ENCODE measurements around the gene NDUFB8.

The NDUFB8 gene

DNA sequence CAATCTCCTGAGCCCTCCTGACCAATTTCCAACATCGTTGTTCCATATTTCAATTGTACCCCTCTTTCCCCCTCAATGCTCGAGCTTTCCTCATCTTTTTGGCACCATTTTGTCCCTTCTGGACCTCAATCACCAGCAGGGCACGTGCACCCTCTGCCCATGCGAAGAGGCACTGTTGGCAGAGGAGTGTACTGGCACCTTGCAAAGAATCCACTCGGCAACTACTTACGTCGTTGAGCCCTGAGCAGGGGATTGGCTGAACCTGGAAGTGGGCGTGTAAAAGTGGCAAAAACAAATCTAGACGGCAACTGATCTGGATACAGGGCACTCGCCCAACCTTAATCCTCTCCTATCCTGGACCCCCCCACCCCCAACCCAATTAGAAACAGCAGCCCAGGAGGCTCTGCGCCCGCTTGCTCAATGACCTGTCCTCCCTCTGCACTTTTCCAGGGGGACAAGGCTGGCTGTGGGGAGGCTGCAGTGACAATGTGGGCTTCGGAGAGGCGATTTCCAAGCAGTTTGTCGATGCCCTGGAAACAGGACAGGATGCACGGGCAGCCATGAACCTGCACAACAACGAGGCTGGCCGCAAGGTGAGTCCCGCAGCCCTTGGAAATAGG is 48.1 kb downstream of the NDUFB8 start:
- no peak overlapping the region for H2AK5ac ChIP-seq (ENCODE audit: low read length)
- no CpG with 5 or more reads among the region's 19 CpGs for WGBS (ENCODE audit: extremely low coverage, insufficient coverage, insufficient read length)
- H3K9me3 ChIP-seq (ENCODE audit: insufficient read depth, low read depth, low read length): no peaks in the 10 kb centered on the region

DNA sequence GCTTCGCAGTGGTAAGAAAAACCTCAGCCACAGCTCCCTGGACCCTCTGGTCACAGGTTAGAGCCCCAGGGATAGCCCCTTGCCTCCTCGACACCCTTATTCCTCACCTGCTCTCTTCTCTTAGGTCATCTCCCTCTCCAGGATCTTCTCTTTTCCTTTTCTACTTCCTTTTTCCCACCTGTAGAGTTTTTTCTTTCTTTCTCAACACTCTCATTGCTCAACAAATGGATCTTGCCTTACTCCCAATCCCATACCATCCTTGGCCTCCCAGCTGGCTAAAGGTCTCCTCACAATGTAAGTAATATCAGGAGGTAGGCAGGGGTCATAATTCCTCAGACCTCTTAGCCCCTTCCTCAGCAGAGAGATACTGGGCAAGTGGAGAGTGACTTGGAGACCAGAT is 49.7 kb downstream of the NDUFB8 start:
- Histone ChIP-seq H3K79me1 (ENCODE audit: low read length) (no peaks in the 10 kb centered on the region), H3K23ac (ENCODE audit: low read length) (no peak overlapping the region), H3K36me3 (ENCODE audit: control insufficient read depth in 1 of 2, insufficient read depth in 2 of 2, low read length in 2 of 2) (no peaks in the 10 kb centered on the region), H3K18ac (ENCODE audit: low read length) (no peak overlapping the region), H2AFZ (ENCODE audit: insufficient read depth, low read length, poor library complexity) (no peak overlapping the region), H3K4me1 (ENCODE audit: control insufficient read depth in 1 of 2, insufficient read depth in 2 of 2, low read length in 2 of 2) (peaks cover 11 to 13% of the 10 kb centered on the region in 2 experiments), H2AK5ac (ENCODE audit: low read length) (no peak overlapping the region), H4K12ac (ENCODE audit: low read depth, low read length) (no peak overlapping the region), H3K9ac (ENCODE audit: low read length) (no peak overlapping the region), H2BK5ac (ENCODE audit: low read depth, low read length, poor library complexity) (no peak overlapping the region), H3K79me2 (ENCODE audit: control insufficient read depth, insufficient read depth, low read length, poor library complexity) (no peaks in the 10 kb centered on the region), H2BK12ac (ENCODE audit: low read length) (no peak overlapping the region), H3K4ac (ENCODE audit: low read depth, low read length) (no peak overlapping the region), H4K8ac (ENCODE audit: low read depth, low read length) (no peak overlapping the region), H3K4me3 (ENCODE audit: low read depth, low read length) (no peak overlapping the region), H4K91ac (ENCODE audit: low read depth, low read length) (no peak overlapping the region), H3K4me2 (ENCODE audit: low read length) (no peak overlapping the region), H3K9me3 (ENCODE audit: insufficient read depth, low read depth, low read length) (no peaks in the 10 kb centered on the region), H2BK120ac (ENCODE audit: insufficient read depth, low read length, poor library complexity) (no peak overlapping the region), H3K27ac (ENCODE audit: low read depth, low read length) (no peak overlapping the region), H3K27me3 (ENCODE audit: insufficient read depth, low read length) (peaks cover 13% of the 10 kb centered on the region), H3K14ac (ENCODE audit: low read length) (no peak overlapping the region)
- no peak for DNase-seq
- no CpG with 5 or more reads among the region's 2 CpGs for WGBS (ENCODE audit: extremely low coverage, insufficient coverage, insufficient read length)

More for the DNA sequence above, 48.1 kb downstream of the NDUFB8 start:
- Histone ChIP-seq H3K4me3 (ENCODE audit: low read depth, low read length) (peak overlapping the region; percentile 52), H4K8ac (ENCODE audit: low read depth, low read length) (no peak overlapping the region), H3K9ac (ENCODE audit: low read length) (no peak overlapping the region), H2BK12ac (ENCODE audit: low read length) (no peak overlapping the region), H3K4me2 (ENCODE audit: low read length) (peak overlapping the region; percentile 90), H3K79me1 (ENCODE audit: low read length) (no peaks in the 10 kb centered on the region), H2BK120ac (ENCODE audit: insufficient read depth, low read length, poor library complexity) (no peak overlapping the region), H4K12ac (ENCODE audit: low read depth, low read length) (no peak overlapping the region), H3K23ac (ENCODE audit: low read length) (no peak overlapping the region), H3K18ac (ENCODE audit: low read length) (no peak overlapping the region), H3K4me1 (ENCODE audit: control insufficient read depth in 1 of 2, insufficient read depth in 2 of 2, low read length in 2 of 2) (peaks cover 11 to 13% of the 10 kb centered on the region in 2 experiments), H2AFZ (ENCODE audit: insufficient read depth, low read length, poor library complexity) (no peak overlapping the region), H3K27ac (ENCODE audit: low read depth, low read length) (no peak overlapping the region), H2BK5ac (ENCODE audit: low read depth, low read length, poor library complexity) (no peak overlapping the region), H3K36me3 (ENCODE audit: control insufficient read depth in 1 of 2, insufficient read depth in 2 of 2, low read length in 2 of 2) (peaks cover 0 to under 1% of the 10 kb centered on the region in 2 experiments), H3K4ac (ENCODE audit: low read depth, low read length) (no peak overlapping the region), H3K14ac (ENCODE audit: low read length) (no peak overlapping the region), H3K79me2 (ENCODE audit: control insufficient read depth, insufficient read depth, low read length, poor library complexity) (no peaks in the 10 kb centered on the region), H4K91ac (ENCODE audit: low read depth, low read length) (no peak overlapping the region), H3K27me3 (ENCODE audit: insufficient read depth, low read length) (peaks cover 25% of the 10 kb centered on the region)
- DNase-seq: peak; percentile 77 to 84

DNA sequence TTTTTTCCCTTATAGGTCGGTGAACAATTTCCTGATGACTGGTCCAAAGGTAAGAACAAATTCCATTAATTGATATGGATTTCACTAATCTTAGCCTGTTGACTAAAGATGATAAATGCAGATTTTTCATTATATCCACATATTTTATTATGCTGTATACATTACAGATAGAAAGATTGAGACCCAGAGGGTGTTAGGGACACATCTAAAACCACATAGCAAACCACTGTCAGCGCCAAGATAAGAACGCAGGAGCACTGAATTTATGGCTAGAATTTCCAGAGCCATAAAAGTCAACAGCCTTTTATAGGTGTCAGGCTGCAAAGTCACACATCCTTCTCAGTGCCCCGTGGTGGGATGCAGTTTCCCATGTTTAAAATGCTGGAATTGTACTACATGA is 50.6 kb downstream of the NDUFB8 start:
- no peaks in the 10 kb centered on the region for H3K9me3 ChIP-seq (ENCODE audit: insufficient read depth, low read depth, low read length)
- H3K9ac ChIP-seq (ENCODE audit: low read length): no peak overlapping the region
- H3K4me3 ChIP-seq (ENCODE audit: low read depth, low read length): no peak overlapping the region
- WGBS (ENCODE audit: extremely low coverage, insufficient coverage, insufficient read length): no CpG with 5 or more reads among the region's 4 CpGs
- no peak overlapping the region for H3K4ac ChIP-seq (ENCODE audit: low read depth, low read length)
- H4K8ac ChIP-seq (ENCODE audit: low read depth, low read length): no peak overlapping the region
- H3K79me1 ChIP-seq (ENCODE audit: low read length): no peaks in the 10 kb centered on the region
- no peak overlapping the region for H2BK5ac ChIP-seq (ENCODE audit: low read depth, low read length, poor library complexity)
- H3K36me3 ChIP-seq (ENCODE audit: control insufficient read depth in 1 of 2, insufficient read depth in 2 of 2, low read length in 2 of 2): no peaks in the 10 kb centered on the region
- H3K4me1 ChIP-seq (ENCODE audit: control insufficient read depth in 1 of 2, insufficient read depth in 2 of 2, low read length in 2 of 2): peaks cover 11 to 13% of the 10 kb centered on the region in 2 experiments
- no peak overlapping the region for H3K4me2 ChIP-seq (ENCODE audit: low read length)
- H3K14ac ChIP-seq (ENCODE audit: low read length): no peak overlapping the region
- H2BK12ac ChIP-seq (ENCODE audit: low read length): no peak overlapping the region
- H3K79me2 ChIP-seq (ENCODE audit: control insufficient read depth, insufficient read depth, low read length, poor library complexity): no peaks in the 10 kb centered on the region
- H3K23ac ChIP-seq (ENCODE audit: low read length): no peak overlapping the region
- H4K91ac ChIP-seq (ENCODE audit: low read depth, low read length): no peak overlapping the region
- H2AK5ac ChIP-seq (ENCODE audit: low read length): no peak overlapping the region
- DNase-seq: no peak
- no peak overlapping the region for H2AFZ ChIP-seq (ENCODE audit: insufficient read depth, low read length, poor library complexity)
- no peak overlapping the region for H3K18ac ChIP-seq (ENCODE audit: low read length)
- H3K27me3 ChIP-seq (ENCODE audit: insufficient read depth, low read length): peaks cover 9% of the 10 kb centered on the region
- H4K12ac ChIP-seq (ENCODE audit: low read depth, low read length): no peak overlapping the region
- no peak overlapping the region for H2BK120ac ChIP-seq (ENCODE audit: insufficient read depth, low read length, poor library complexity)
- H3K27ac ChIP-seq (ENCODE audit: low read depth, low read length): no peak overlapping the region

DNA sequence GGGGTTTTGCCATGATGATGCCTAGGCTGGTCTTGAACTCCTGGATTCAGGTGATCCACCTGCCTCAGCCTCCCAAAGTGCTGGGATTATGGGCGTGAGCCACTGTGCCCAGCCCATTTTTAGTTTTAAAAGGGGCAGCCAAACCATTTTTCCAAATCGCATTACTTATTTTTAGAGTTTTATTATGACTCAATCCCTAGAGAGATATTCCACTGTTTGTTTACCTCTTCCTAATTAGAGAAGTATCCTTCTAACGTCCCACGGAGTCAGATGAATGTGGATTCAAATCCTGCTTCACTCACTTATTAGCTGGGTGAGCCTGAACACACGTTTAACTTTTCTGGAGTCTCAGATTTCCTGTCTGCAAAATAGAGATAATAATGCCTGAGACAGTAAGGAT is 51.7 kb downstream of the NDUFB8 start:
- Histone ChIP-seq H3K79me1 (ENCODE audit: low read length) (no peaks in the 10 kb centered on the region), H4K91ac (ENCODE audit: low read depth, low read length) (no peak overlapping the region), H2AFZ (ENCODE audit: insufficient read depth, low read length, poor library complexity) (no peak overlapping the region), H2BK120ac (ENCODE audit: insufficient read depth, low read length, poor library complexity) (no peak overlapping the region), H3K4me1 (ENCODE audit: control insufficient read depth in 1 of 2, insufficient read depth in 2 of 2, low read length in 2 of 2) (peaks cover 11 to 13% of the 10 kb centered on the region in 2 experiments), H2BK5ac (ENCODE audit: low read depth, low read length, poor library complexity) (no peak overlapping the region), H3K9ac (ENCODE audit: low read length) (no peak overlapping the region), H3K4me2 (ENCODE audit: low read length) (no peak overlapping the region), H3K27me3 (ENCODE audit: insufficient read depth, low read length) (peaks cover 6% of the 10 kb centered on the region), H3K14ac (ENCODE audit: low read length) (no peak overlapping the region), H3K18ac (ENCODE audit: low read length) (no peak overlapping the region), H2BK12ac (ENCODE audit: low read length) (no peak overlapping the region), H2AK5ac (ENCODE audit: low read length) (no peak overlapping the region), H4K12ac (ENCODE audit: low read depth, low read length) (no peak overlapping the region), H3K4me3 (ENCODE audit: low read depth, low read length) (no peak overlapping the region), H3K23ac (ENCODE audit: low read length) (no peak overlapping the region), H3K9me3 (ENCODE audit: insufficient read depth, low read depth, low read length) (no peaks in the 10 kb centered on the region), H3K4ac (ENCODE audit: low read depth, low read length) (no peak overlapping the region), H3K79me2 (ENCODE audit: control insufficient read depth, insufficient read depth, low read length, poor library complexity) (no peaks in the 10 kb centered on the region), H3K27ac (ENCODE audit: low read depth, low read length) (no peak overlapping the region), H4K8ac (ENCODE audit: low read depth, low read length) (no peak overlapping the region), H3K36me3 (ENCODE audit: control insufficient read depth in 1 of 2, insufficient read depth in 2 of 2, low read length in 2 of 2) (no peaks in the 10 kb centered on the region)
- no peak for DNase-seq
- no CpG with 5 or more reads among the region's 5 CpGs for WGBS (ENCODE audit: extremely low coverage, insufficient coverage, insufficient read length)
